Prostate gland (tissue), 2 donors: ENCODE data around the gene DNAH3.

ENCODE experiments used
- CTCF ChIP-seq, 4 experiments: fragments of 200-600 bp in 2 of 4; fragments of 450-650 bp in 2 of 4; sonication (generic) in 2 of 4; IDR thresholded peaks; 1 replicate in 3 of 4; 2 replicates in 1 of 4; pipeline ENCODE4 v1.5.1; 2016 to 2019; ENCODE audit warnings: antibody characterized with exemption in 4 of 4, mild to moderate bottlenecking in 2 of 4, moderate library complexity in 2 of 4
- POLR2A ChIP-seq: fragments of 450-650 bp; IDR thresholded peaks from one replicate; pipeline ENCODE4 v1.6.1; 2016; ENCODE audit warnings: antibody characterized with exemption, mild to moderate bottlenecking
- POLR2AphosphoS5 ChIP-seq: sonication (generic); formaldehyde crosslinking; IDR thresholded peaks from one replicate; pipeline ENCODE4 v1.6.1; 2017; ENCODE audit warnings: antibody characterized with exemption

- TF ChIP-seq CTCF (IDR thresholded peaks at IDR 0.05), result no peak
- TF ChIP-seq POLR2A, result no peak
- TF ChIP-seq POLR2AphosphoS5, result no peak
Measured at GRCh38 chr16:20939611-20940010, 211.0 kb downstream of the DNAH3 start.
